Lower lobe of right lung (tissue), 2 donors: ENCODE results near the gene TMCC2. TPM values are rescaled to one million over a fixed set of nuclear protein-coding genes. Genes with fewer than 3 reads are reported as not detected.

Experiments
- ATAC-seq, 2 donors: fragments of 200-7000 bp; cut with Tn5 transposase; one replicate each; pipeline ENCODE4 v1.9.1; 2020 to 2022; ENCODE audit warnings: mild to moderate bottlenecking in 2 of 2, moderate library complexity in 2 of 2
- DNase-seq: peaks from one replicate; pipeline ENCODE4 v3.0.0-alpha.2; 2020
- H3K27ac ChIP-seq: fragments of 200-600 bp; one replicate; pipeline ENCODE4 v1.8.0; 2022
- H3K27me3 ChIP-seq: fragments of 200-600 bp; one replicate; pipeline ENCODE4 v1.8.0; 2022; ENCODE audit warnings: low read depth
- H3K36me3 ChIP-seq: fragments of 200-600 bp; one replicate; pipeline ENCODE4 v1.8.0; 2022; ENCODE audit warnings: mild to moderate bottlenecking
- H3K4me1 ChIP-seq: fragments of 200-600 bp; one replicate; pipeline ENCODE4 v1.8.0; 2022
- H3K4me3 ChIP-seq: fragments of 200-600 bp; one replicate; pipeline ENCODE4 v1.8.0; 2022; ENCODE audit warnings: mild to moderate bottlenecking
- H3K9me3 ChIP-seq: fragments of 200-600 bp; one replicate; pipeline ENCODE4 v1.8.0; 2022
- intact Hi-C: fragments of 100-400 bp; cut with DNase I; formaldehyde crosslinking; loops from one replicate; pipeline ENCODE4 v1.11.0; 2022
- total RNA-seq: library from RNA; stranded (reverse); fragmentation: NEBNext Ultra II Directional; extraction: Animal tissue kit (Norgen Biotek cat#: 25700); gene quantifications from one replicate; pipeline ENCODE4 v1.2.1, GENCODE V29; 2021
- TF ChIP-seq, protein P1 (sequence below): fragments of 200-600 bp; IDR thresholded peaks from one replicate; pipeline ENCODE4 v1.8.0; 2022; ENCODE audit warnings: antibody characterized with exemption, mild to moderate bottlenecking
- donor health status: DM: no; HTN: yes; CAD: no; lungs with severe emphysema.

The TMCC2 gene
- total RNA-seq, 1 donor from 2014 or later = 3.0 TPM

DNA sequence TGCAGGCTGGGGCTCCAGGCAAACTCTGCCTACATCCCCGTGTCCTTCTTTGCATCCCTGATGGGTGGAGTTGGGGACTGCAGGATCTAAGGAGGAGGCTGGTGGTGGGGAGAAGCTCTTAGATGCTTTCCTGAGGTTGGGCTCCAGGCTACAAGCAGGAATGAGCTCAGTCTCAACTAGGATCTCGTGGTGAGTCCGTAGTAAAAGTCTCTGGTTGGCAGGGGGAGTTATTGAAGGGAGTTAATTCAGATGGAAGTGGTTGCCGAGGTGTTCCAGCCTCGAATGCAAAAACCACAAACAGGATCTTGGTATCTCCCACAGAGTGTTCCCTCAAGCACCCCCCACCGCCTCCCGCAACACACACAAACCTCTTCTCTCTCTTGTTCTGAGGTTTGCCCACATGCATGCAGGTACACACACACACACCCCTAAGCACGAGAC, 35.0 kb downstream of the TMCC2 start:
- Histone ChIP-seq H3K4me3 (no peak overlapping the region), H3K27ac (no peak overlapping the region), H3K4me1 (peaks cover 56% of the 10 kb centered on the region), H3K9me3 (no peaks in the 10 kb centered on the region), H3K27me3 (no peaks in the 10 kb centered on the region), H3K36me3 (no peaks in the 10 kb centered on the region)
- intact Hi-C loops = no loop called here
- TF ChIP-seq, protein P1, sequence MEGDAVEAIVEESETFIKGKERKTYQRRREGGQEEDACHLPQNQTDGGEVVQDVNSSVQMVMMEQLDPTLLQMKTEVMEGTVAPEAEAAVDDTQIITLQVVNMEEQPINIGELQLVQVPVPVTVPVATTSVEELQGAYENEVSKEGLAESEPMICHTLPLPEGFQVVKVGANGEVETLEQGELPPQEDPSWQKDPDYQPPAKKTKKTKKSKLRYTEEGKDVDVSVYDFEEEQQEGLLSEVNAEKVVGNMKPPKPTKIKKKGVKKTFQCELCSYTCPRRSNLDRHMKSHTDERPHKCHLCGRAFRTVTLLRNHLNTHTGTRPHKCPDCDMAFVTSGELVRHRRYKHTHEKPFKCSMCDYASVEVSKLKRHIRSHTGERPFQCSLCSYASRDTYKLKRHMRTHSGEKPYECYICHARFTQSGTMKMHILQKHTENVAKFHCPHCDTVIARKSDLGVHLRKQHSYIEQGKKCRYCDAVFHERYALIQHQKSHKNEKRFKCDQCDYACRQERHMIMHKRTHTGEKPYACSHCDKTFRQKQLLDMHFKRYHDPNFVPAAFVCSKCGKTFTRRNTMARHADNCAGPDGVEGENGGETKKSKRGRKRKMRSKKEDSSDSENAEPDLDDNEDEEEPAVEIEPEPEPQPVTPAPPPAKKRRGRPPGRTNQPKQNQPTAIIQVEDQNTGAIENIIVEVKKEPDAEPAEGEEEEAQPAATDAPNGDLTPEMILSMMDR = no peak
- no peak for DNase-seq
- no peak for ATAC-seq

- intact Hi-C loops = no loop called here
These were observed 35.9 kb downstream of the TMCC2 start for GRCh38 chr1:205263580-205264190.

GRCh38 chr1:205266611-205267305, 39.0 kb downstream of the TMCC2 start:
- no peak for DNase-seq
- Histone ChIP-seq H3K36me3 (peaks cover 6% of the 10 kb centered on the region), H3K27me3 (no peaks in the 10 kb centered on the region), H3K4me1 (peaks cover 38% of the 10 kb centered on the region), H3K4me3 (no peak overlapping the region), H3K27ac (no peak overlapping the region), H3K9me3 (no peaks in the 10 kb centered on the region)
- TF ChIP-seq, protein P1 = no peak
- intact Hi-C loops = no loop called here
- no peak for ATAC-seq

More at GRCh38 chr1:205263580-205264190, 35.9 kb downstream of the TMCC2 start:
- no peak overlapping the region for H3K4me3 ChIP-seq
- DNase-seq = no peak
- H3K27ac ChIP-seq = no peak overlapping the region
- TF ChIP-seq, protein P1 = no peak
- H3K36me3 ChIP-seq = no peaks in the 10 kb centered on the region
- no peaks in the 10 kb centered on the region for H3K27me3 ChIP-seq
- H3K4me1 ChIP-seq = peaks cover 48% of the 10 kb centered on the region
- no peak for ATAC-seq
- H3K9me3 ChIP-seq = no peaks in the 10 kb centered on the region

GRCh38 chr1:205267306-205267902, 39.7 kb downstream of the TMCC2 start:
- TF ChIP-seq, protein P1 = no peak
- H3K9me3 ChIP-seq = no peaks in the 10 kb centered on the region
- H3K27me3 ChIP-seq = no peaks in the 10 kb centered on the region
- intact Hi-C loops = no loop called here
- no peak overlapping the region for H3K27ac ChIP-seq
- H3K4me1 ChIP-seq = peaks cover 33% of the 10 kb centered on the region
- ATAC-seq = no peak
- DNase-seq = no peak
- no peak overlapping the region for H3K4me3 ChIP-seq
- peaks cover 11% of the 10 kb centered on the region for H3K36me3 ChIP-seq

- peaks cover 14% of the 10 kb centered on the region for H3K36me3 ChIP-seq
- ATAC-seq (no peak), DNase-seq (no peak)
- H3K9me3 ChIP-seq = no peaks in the 10 kb centered on the region
- TF ChIP-seq, protein P1 = no peak
- intact Hi-C loops = no loop called here
- no peak overlapping the region for H3K27ac ChIP-seq
- peaks cover 32% of the 10 kb centered on the region for H3K4me1 ChIP-seq
- H3K27me3 ChIP-seq = no peaks in the 10 kb centered on the region
- no peak overlapping the region for H3K4me3 ChIP-seq
These were observed 41.3 kb downstream of the TMCC2 start for GRCh38 chr1:205268846-205269680.
